Measurements from ENCODE around the gene TNFRSF8.

Gene TNFRSF8

GRCh38 chr1:12189328-12189682 is 126.2 kb downstream of the TNFRSF8 start:
- H3K4me3 Mint-ChIP-seq = no peak overlapping the region
- no peaks in the 10 kb centered on the region for H3K27me3 Mint-ChIP-seq
- DNase-seq (ENCODE audit: low spot score in 2 of 2) (no peak), ATAC-seq (ENCODE audit: low read depth) (no peak)
- peak overlapping the region; percentile 64 for H3K27ac Mint-ChIP-seq
- H3K4me1 Mint-ChIP-seq = peaks cover 35% of the 10 kb centered on the region
- no peaks in the 10 kb centered on the region for H3K9me3 Mint-ChIP-seq
- peaks cover 35% of the 10 kb centered on the region for H3K36me3 Mint-ChIP-seq

- no peak for DNase-seq (ENCODE audit: low spot score in 2 of 2)
- peaks cover 34% of the 10 kb centered on the region for H3K4me1 Mint-ChIP-seq
- H3K36me3 Mint-ChIP-seq = peaks cover 44% of the 10 kb centered on the region
- no peak overlapping the region for H3K4me3 Mint-ChIP-seq
- no peaks in the 10 kb centered on the region for H3K9me3 Mint-ChIP-seq
- no peak for ATAC-seq (ENCODE audit: low read depth)
- H3K27ac Mint-ChIP-seq = peak overlapping the region; percentile 62
- H3K27me3 Mint-ChIP-seq = no peaks in the 10 kb centered on the region
Observed at GRCh38 chr1:12191242-12192032, 128.3 kb downstream of the TNFRSF8 start.
